ENCODE data around the gene GABRA6. TPM values are rescaled to one million over a fixed set of nuclear protein-coding genes. Genes with fewer than 3 reads are reported as not detected.

GABRA6 gene
- total and polyA plus RNA-seq, 2 experiments from 2014 or later: not detected

GRCh38 chr5:161660806-161661205 lies 24.7 kb upstream of the GABRA6 start (continued):
- no peak for TF ChIP-seq ZNF462 (CRISPR knock-in tag; IDR thresholded peaks at IDR 0.05)
- TF ChIP-seq ZNF331 (CRISPR knock-in tag; IDR thresholded peaks at IDR 0.05; ENCODE audit: low read depth): no peak
- TF ChIP-seq EZH2 (IDR thresholded peaks at IDR 0.05; ENCODE audit: low read depth, unreplicated experiment): no peak
- TF ChIP-seq REST (IDR thresholded peaks at IDR 0.05; ENCODE audit: unreplicated experiment): no peak
- no peak for TF ChIP-seq CREB1 (CRISPR knock-in tag; IDR thresholded peaks at IDR 0.05; ENCODE audit: low read depth)

GRCh38 chr5:161663431-161663830 lies 22.1 kb upstream of the GABRA6 start:
- H3K4me3 Mint-ChIP-seq: no peak overlapping the region
- H3K79me2 ChIP-seq (replicated peaks; ENCODE audit: insufficient read depth): no peaks in the 10 kb centered on the region
- H3K4me1 ChIP-seq (ENCODE audit: insufficient read depth): no peaks in the 10 kb centered on the region
- H3K4me2 ChIP-seq: no peak overlapping the region
- ATAC-seq (no peak), DNase-seq (ENCODE audit: low spot score) (no peak)
- no peak overlapping the region for H3K4me3 ChIP-seq
- no peak for TF ChIP-seq STAT1 (IDR thresholded peaks at IDR 0.05; ENCODE audit: unreplicated experiment)
- no peak for TF ChIP-seq JUNB (IDR thresholded peaks at IDR 0.05; ENCODE audit: unreplicated experiment)
- TF ChIP-seq ZNF331 (CRISPR knock-in tag; IDR thresholded peaks at IDR 0.05; ENCODE audit: low read depth): no peak
- no peak for TF ChIP-seq CTCF (conservative IDR thresholded peaks at IDR 0.05; ENCODE audit: low read depth in 2 of 2)
- no peak overlapping the region for H3K27ac Mint-ChIP-seq
- H3K36me3 Mint-ChIP-seq (ENCODE audit: low read depth): no peaks in the 10 kb centered on the region
- H4K20me1 ChIP-seq (replicated peaks; ENCODE audit: insufficient read depth): no peaks in the 10 kb centered on the region
- H2AFZ ChIP-seq: no peak overlapping the region
- H3K4me1 Mint-ChIP-seq: no peaks in the 10 kb centered on the region
- H3K9me2 ChIP-seq (ENCODE audit: insufficient read depth): no peaks in the 10 kb centered on the region
- H3K27me3 Mint-ChIP-seq (ENCODE audit: insufficient read depth, low read depth, poor library complexity): no peaks in the 10 kb centered on the region
- H3K36me3 ChIP-seq (ENCODE audit: insufficient read depth): no peaks in the 10 kb centered on the region
- H3K9me3 Mint-ChIP-seq: no peaks in the 10 kb centered on the region; the same call in 2 of the 3 replicates
- H3K27ac ChIP-seq (ENCODE audit: low read depth): no peak overlapping the region
- no peaks in the 10 kb centered on the region for H3F3A ChIP-seq (replicated peaks; ENCODE audit: low read depth)
- H3K27me3 ChIP-seq (ENCODE audit: insufficient read depth): no peaks in the 10 kb centered on the region

Data from GM23338 (cell line).